Type B pancreatic cell (in vitro differentiated cells): ENCODE data around the gene RABEP1. TPM values are rescaled to one million over a fixed set of nuclear protein-coding genes. Genes with fewer than 3 reads are reported as not detected.

ENCODE experiments used
- DNase-seq: peaks from one replicate; pipeline ENCODE4 v3.0.0; 2021; ENCODE audit warnings: mixed read lengths; ENCODE audit not compliant: unreplicated experiment; ENCODE audit errors: extremely low spot score
- H3K27ac Mint-ChIP-seq: 2 replicates; pipeline ENCODE4 v1.8.0; 2021; ENCODE audit warnings: mild to moderate bottlenecking, mixed read lengths
- H3K27me3 Mint-ChIP-seq: 2 replicates; pipeline ENCODE4 v1.8.0; 2021; ENCODE audit warnings: mixed read lengths
- H3K36me3 Mint-ChIP-seq: 2 replicates; pipeline ENCODE4 v1.8.0; 2021; ENCODE audit warnings: mixed read lengths
- H3K4me1 Mint-ChIP-seq: one replicate; pipeline ENCODE4 v1.8.0; 2021; ENCODE audit warnings: mixed read lengths; ENCODE audit not compliant: unreplicated experiment
- H3K4me3 Mint-ChIP-seq: 2 replicates; pipeline ENCODE4 v1.8.0; 2021; ENCODE audit warnings: mild to moderate bottlenecking, mixed read lengths
- H3K9me3 Mint-ChIP-seq: 2 replicates; pipeline ENCODE4 v1.8.0; 2021; ENCODE audit warnings: mixed read lengths
- total RNA-seq: library from RNA; stranded (reverse); gene quantifications from 2 replicates; pipeline ENCODE4 v1.2.1, GENCODE V29; 2021; ENCODE audit warnings: low replicate concordance
- TF ChIP-seq, protein P1 (sequence below): fragments of 200-600 bp; sonication (generic); conservative IDR thresholded peaks from 2 replicates; pipeline ENCODE4 v1.5.0; 2021; ENCODE audit warnings: antibody characterized with exemption, mild to moderate bottlenecking

The RABEP1 gene
- total RNA-seq, 1 donor from 2014 or later, result 43.7 TPM

DNA sequence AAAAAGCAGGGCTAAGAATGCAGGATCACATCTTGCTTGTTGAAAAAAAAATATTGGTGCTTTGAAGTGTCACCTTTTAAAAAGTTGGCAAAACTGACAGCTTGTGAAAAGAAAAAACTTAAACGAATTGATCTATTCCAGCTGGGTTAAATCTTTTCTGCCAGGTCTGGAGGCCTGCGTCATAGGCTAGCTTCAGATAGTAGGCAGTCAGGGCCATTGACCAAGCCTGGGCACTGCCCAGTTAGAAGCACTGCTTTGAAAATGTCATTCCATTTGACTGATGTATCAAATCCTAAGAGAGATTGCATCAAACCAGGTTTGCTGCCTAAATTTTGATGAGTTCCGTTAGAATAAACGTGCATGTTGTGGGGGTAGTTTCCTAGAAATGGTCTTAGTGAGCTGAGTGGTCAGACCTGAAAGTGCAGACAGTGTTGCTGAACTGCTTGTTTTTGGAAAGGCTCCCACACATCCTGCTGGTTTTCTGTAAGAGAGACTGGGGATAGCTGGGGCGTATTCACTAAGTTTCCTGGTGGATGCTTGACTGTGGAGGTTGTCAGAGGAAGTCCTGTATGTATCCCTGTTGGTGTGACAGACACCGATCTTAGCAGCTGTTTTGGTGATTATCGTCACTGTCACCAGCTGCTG is 98.5 kb downstream of the RABEP1 start:
- H3K4me3 Mint-ChIP-seq, result no peak overlapping the region
- DNase-seq, result no peak
- no peak overlapping the region for H3K27ac Mint-ChIP-seq
- TF ChIP-seq, protein P1, sequence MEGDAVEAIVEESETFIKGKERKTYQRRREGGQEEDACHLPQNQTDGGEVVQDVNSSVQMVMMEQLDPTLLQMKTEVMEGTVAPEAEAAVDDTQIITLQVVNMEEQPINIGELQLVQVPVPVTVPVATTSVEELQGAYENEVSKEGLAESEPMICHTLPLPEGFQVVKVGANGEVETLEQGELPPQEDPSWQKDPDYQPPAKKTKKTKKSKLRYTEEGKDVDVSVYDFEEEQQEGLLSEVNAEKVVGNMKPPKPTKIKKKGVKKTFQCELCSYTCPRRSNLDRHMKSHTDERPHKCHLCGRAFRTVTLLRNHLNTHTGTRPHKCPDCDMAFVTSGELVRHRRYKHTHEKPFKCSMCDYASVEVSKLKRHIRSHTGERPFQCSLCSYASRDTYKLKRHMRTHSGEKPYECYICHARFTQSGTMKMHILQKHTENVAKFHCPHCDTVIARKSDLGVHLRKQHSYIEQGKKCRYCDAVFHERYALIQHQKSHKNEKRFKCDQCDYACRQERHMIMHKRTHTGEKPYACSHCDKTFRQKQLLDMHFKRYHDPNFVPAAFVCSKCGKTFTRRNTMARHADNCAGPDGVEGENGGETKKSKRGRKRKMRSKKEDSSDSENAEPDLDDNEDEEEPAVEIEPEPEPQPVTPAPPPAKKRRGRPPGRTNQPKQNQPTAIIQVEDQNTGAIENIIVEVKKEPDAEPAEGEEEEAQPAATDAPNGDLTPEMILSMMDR, result no peak
- H3K4me1 Mint-ChIP-seq, result no peaks in the 10 kb centered on the region
- no peaks in the 10 kb centered on the region for H3K9me3 Mint-ChIP-seq
- H3K36me3 Mint-ChIP-seq, result peaks cover 31% of the 10 kb centered on the region
- no peaks in the 10 kb centered on the region for H3K27me3 Mint-ChIP-seq

DNA sequence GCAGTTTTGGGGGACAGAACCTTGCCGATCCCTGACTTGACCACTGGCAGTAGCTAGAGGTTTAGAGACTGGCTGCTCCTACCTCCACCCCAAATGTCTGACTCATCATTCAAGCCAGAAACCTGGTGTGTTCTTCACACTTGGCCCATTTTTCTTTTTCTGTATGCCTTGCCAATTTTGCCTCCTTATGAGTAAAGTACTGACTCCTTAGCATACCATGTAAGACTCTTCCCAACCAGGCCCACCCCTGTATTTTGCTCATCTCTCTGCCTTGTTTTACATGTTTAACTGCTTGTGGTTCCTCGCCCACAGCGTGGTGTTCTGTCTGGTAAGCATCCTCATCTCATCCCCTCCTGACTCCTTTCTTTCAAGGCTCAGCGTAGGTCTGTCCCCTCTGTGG is 99.5 kb downstream of the RABEP1 start:
- no peak for DNase-seq
- Mint-ChIP-seq H3K4me3 (no peak overlapping the region), H3K36me3 (peaks cover 34% of the 10 kb centered on the region), H3K27me3 (no peaks in the 10 kb centered on the region), H3K9me3 (no peaks in the 10 kb centered on the region), H3K27ac (no peak overlapping the region), H3K4me1 (no peaks in the 10 kb centered on the region)
- TF ChIP-seq, protein P1, result no peak

DNA sequence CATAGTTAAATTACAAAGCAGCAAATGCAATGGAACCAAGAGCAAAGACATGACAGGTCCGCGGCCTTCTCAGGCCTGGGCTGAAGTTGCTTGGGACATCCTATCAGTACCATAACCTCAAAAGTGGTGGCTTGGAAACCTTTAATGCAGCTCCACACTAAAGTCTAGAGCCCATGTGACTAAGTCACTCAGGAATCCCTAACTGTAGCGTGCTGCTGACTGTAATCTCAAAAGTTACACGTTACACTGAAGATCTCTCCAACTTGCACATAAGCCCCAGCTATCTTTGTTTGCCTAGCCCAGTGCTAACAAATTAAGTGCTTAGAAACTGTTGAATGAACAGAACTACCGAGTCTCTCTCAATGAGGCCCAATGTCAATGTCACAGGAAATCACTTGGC is 109.6 kb downstream of the RABEP1 start:
- no peak overlapping the region for H3K4me3 Mint-ChIP-seq
- H3K36me3 Mint-ChIP-seq, result peaks cover 40% of the 10 kb centered on the region
- DNase-seq, result no peak
- H3K27me3 Mint-ChIP-seq, result no peaks in the 10 kb centered on the region
- no peak overlapping the region for H3K27ac Mint-ChIP-seq
- no peaks in the 10 kb centered on the region for H3K9me3 Mint-ChIP-seq
- H3K4me1 Mint-ChIP-seq, result no peaks in the 10 kb centered on the region
- TF ChIP-seq, protein P1, result no peak

DNA sequence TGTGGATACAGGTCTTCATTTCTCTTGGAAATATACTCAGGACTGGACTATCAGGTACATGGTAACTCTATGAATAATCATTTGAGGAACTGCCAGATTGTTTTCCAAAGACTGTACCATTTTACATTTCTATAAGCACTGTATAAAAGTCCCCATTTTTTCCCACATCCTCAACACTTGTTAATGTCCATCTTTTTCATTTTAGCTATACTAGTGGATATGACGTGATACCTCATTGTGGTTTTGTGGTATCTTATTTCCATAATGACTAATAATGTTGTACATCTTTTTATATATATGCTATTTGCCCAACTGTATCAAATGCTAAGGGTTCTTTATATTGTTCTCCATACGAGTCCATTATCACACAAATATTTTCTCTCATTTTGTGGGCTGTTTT is 114.5 kb downstream of the RABEP1 start:
- Mint-ChIP-seq H3K9me3 (no peaks in the 10 kb centered on the region), H3K27ac (no peak overlapping the region), H3K4me3 (no peak overlapping the region), H3K36me3 (peaks cover 40% of the 10 kb centered on the region), H3K27me3 (no peaks in the 10 kb centered on the region), H3K4me1 (no peaks in the 10 kb centered on the region)
- TF ChIP-seq, protein P1, result no peak
- DNase-seq, result no peak

DNA sequence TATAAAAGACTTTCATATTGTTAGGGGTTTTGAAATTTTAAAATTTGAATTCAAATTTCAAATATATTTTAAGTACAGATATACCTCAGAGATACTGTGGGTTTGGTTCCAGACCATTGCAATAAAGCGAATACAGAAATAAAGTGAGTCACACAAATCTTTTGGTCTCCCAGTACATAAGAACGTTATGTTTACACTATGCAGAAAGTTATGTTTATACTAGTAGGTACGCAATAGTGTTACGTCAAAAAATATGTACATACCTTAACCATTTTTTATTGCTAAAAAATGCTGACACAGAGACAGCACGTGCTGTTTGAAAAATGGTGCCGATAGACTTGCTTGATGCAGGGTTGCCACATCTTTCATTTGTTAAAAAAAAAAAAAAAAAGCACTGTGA is 117.7 kb downstream of the RABEP1 start:
- no peaks in the 10 kb centered on the region for H3K9me3 Mint-ChIP-seq
- peaks cover 28% of the 10 kb centered on the region for H3K36me3 Mint-ChIP-seq
- H3K27me3 Mint-ChIP-seq, result no peaks in the 10 kb centered on the region
- no peak overlapping the region for H3K27ac Mint-ChIP-seq
- no peak overlapping the region for H3K4me3 Mint-ChIP-seq
- DNase-seq, result no peak
- H3K4me1 Mint-ChIP-seq, result no peaks in the 10 kb centered on the region
- TF ChIP-seq, protein P1, result no peak

DNA sequence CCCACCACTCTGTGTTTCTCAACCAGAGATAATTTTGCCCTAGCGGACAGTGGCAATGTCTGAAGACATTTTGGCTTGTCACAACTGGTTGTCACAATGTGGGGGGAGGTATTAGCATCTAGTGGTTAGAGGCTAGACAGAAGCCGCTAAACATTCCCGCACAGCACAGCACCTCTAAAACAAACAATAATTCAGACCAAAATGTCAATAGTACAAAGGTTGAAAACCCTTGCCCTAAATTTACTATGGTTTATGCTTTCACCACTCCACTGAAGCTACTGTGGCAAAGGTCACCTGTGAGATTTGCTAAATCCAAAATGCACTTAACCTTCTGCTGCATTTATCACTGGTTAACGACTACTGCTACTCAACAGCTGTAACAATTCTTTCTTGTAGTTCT is 123.3 kb downstream of the RABEP1 start:
- no peak for DNase-seq
- Mint-ChIP-seq H3K4me1 (no peaks in the 10 kb centered on the region), H3K4me3 (no peak overlapping the region), H3K27me3 (no peaks in the 10 kb centered on the region), H3K9me3 (no peaks in the 10 kb centered on the region), H3K36me3 (peaks cover 22% of the 10 kb centered on the region), H3K27ac (no peak overlapping the region)
- TF ChIP-seq, protein P1, result no peak
